GM12878 (cell line): ENCODE data around the gene OR5T3. TPM values are rescaled to one million over a fixed set of nuclear protein-coding genes. Genes with fewer than 3 reads are reported as not detected.

Experiments
- JUND ChIP-seq: IDR thresholded peaks from 2 replicates; pipeline ENCODE4 v1.6.1; 2012; ENCODE audit warnings: low read depth, mild to moderate bottlenecking, low read length, improper control_type of control experiment, moderate library complexity
- NFYB ChIP-seq: IDR thresholded peaks from 2 replicates; pipeline ENCODE4 v1.6.1; 2011; ENCODE audit warnings: low read depth, mild to moderate bottlenecking, low read length, improper control_type of control experiment, moderate library complexity; ENCODE audit not compliant: insufficient read depth
- POU2F2 ChIP-seq: IDR thresholded peaks from 3 replicates; pipeline ENCODE4 v1.6.1; 2011; ENCODE audit warnings: low read depth, mild to moderate bottlenecking, low read length, borderline replicate concordance
- RCOR1 ChIP-seq: conservative IDR thresholded peaks from 2 replicates; pipeline ENCODE4 v1.6.1; 2012; ENCODE audit warnings: low read depth, low read length, improper control_type of control experiment
- RFX5 ChIP-seq: IDR thresholded peaks from 2 replicates; pipeline ENCODE4 v1.6.1; 2011; ENCODE audit warnings: low read depth, low read length, improper control_type of control experiment
- polyA plus RNA-seq, 11 experiments: library from polyadenylated mRNA; depleted of rRNA in 4 of 11; unstranded in 6 of 11; stranded (reverse) in 5 of 11; fragments of >200 nt; fragmentation: Nextera tagmentation in 4 of 11; fragmentation: Illumina TruSeq in 1 of 11; extraction: Ambion mirVana in 4 of 11; extraction: Trizol in 1 of 11; gene quantifications; 1 replicate in 1 of 11; 2 replicates in 10 of 11; pipeline versions ENCODE4 v1.2.1 to v1.2.3, GENCODE V29; 2011 to 2016; ENCODE audit warnings: inconsistent platforms in 2 of 11, missing spikeins in 2 of 11, low read depth in 1 of 11
- total RNA-seq, 4 experiments: library from RNA; depleted of rRNA in 3 of 4; stranded (reverse); fragments of >200 nt in 3 of 4; fragmentation: Illumina TruSeq in 1 of 4; extraction: Trizol in 1 of 4; gene quantifications; 2 replicates each; pipeline versions ENCODE4 v1.2.1 to v1.2.3, GENCODE V29; 2013 to 2021

The OR5T3 gene
- total and polyA plus RNA-seq, 10 of the 15 experiments (the other 5 are each of a cell fraction or from before 2014, with no cell fraction given) = not detected

GRCh38 chr11:56296898-56297297 lies 44.8 kb downstream of the OR5T3 start (continued):
- TF ChIP-seq RCOR1 (no peak), RFX5 (no peak), NFYB (no peak), POU2F2 (no peak), JUND (no peak)
- TF ChIP-seq, all 136 proteins: peak for 0

Other genes starting within 250 kb of the OR5T3 start
Only the 7 nearest of the 17 such genes appear.
- gene OR8K5, start 91.9 kb upstream of the OR5T3 start, total RNA-seq (2014; rRNA removed) = not detected in 2 replicates
- gene OR8K5, start 91.9 kb upstream of the OR5T3 start, total RNA-seq (2014; rRNA removed; fragmentation: Illumina TruSeq; extraction: Trizol) = not detected in 2 replicates
- not detected in 2 replicates for gene OR8K5, start 91.9 kb upstream of the OR5T3 start, total RNA-seq (2021)
- gene OR8K5, start 91.9 kb upstream of the OR5T3 start, polyA plus RNA-seq (2011; rRNA removed) = not detected in 2 replicates
- not detected in 2 replicates for gene OR8K5, start 91.9 kb upstream of the OR5T3 start, polyA plus RNA-seq (2014; fragmentation: Illumina TruSeq; extraction: Trizol)
- not detected for gene OR8K5, start 91.9 kb upstream of the OR5T3 start, polyA plus RNA-seq (2014; fragmentation: Nextera tagmentation; extraction: Ambion mirVana)
- gene OR8K5, start 91.9 kb upstream of the OR5T3 start, polyA plus RNA-seq (2014; rRNA removed) = not detected in 2 replicates
- gene OR8K5, start 91.9 kb upstream of the OR5T3 start, polyA plus RNA-seq (2016; fragmentation: Nextera tagmentation; extraction: Ambion mirVana) = not detected
- gene OR5J2, start 75.6 kb upstream of the OR5T3 start, total RNA-seq (2014; rRNA removed) = not detected in 2 replicates
- not detected in 2 replicates for gene OR5J2, start 75.6 kb upstream of the OR5T3 start, total RNA-seq (2014; rRNA removed; fragmentation: Illumina TruSeq; extraction: Trizol)
- gene OR5J2, start 75.6 kb upstream of the OR5T3 start, total RNA-seq (2021) = not detected in 2 replicates
- gene OR5J2, start 75.6 kb upstream of the OR5T3 start, polyA plus RNA-seq (2011; rRNA removed) = not detected in 2 replicates
- not detected in 2 replicates for gene OR5J2, start 75.6 kb upstream of the OR5T3 start, polyA plus RNA-seq (2014; fragmentation: Illumina TruSeq; extraction: Trizol)
- not detected for gene OR5J2, start 75.6 kb upstream of the OR5T3 start, polyA plus RNA-seq (2014; fragmentation: Nextera tagmentation; extraction: Ambion mirVana)
- not detected in 2 replicates for gene OR5J2, start 75.6 kb upstream of the OR5T3 start, polyA plus RNA-seq (2014; rRNA removed)
- not detected for gene OR5J2, start 75.6 kb upstream of the OR5T3 start, polyA plus RNA-seq (2016; fragmentation: Nextera tagmentation; extraction: Ambion mirVana)
- gene OR5T2, start 18.0 kb upstream of the OR5T3 start, total RNA-seq (2014; rRNA removed) = not detected in 2 replicates
- gene OR5T2, start 18.0 kb upstream of the OR5T3 start, total RNA-seq (2014; rRNA removed; fragmentation: Illumina TruSeq; extraction: Trizol) = not detected in 2 replicates
- gene OR5T2, start 18.0 kb upstream of the OR5T3 start, total RNA-seq (2021) = not detected in 2 replicates
- not detected in 2 replicates for gene OR5T2, start 18.0 kb upstream of the OR5T3 start, polyA plus RNA-seq (2011; rRNA removed)
- gene OR5T2, start 18.0 kb upstream of the OR5T3 start, polyA plus RNA-seq (2014; fragmentation: Illumina TruSeq; extraction: Trizol) = not detected in 2 replicates
- not detected for gene OR5T2, start 18.0 kb upstream of the OR5T3 start, polyA plus RNA-seq (2014; fragmentation: Nextera tagmentation; extraction: Ambion mirVana)
- not detected in 2 replicates for gene OR5T2, start 18.0 kb upstream of the OR5T3 start, polyA plus RNA-seq (2014; rRNA removed)
- gene OR5T2, start 18.0 kb upstream of the OR5T3 start, polyA plus RNA-seq (2016; fragmentation: Nextera tagmentation; extraction: Ambion mirVana) = not detected
- gene OR5T1, start 21.9 kb downstream of the OR5T3 start, total RNA-seq (2014; rRNA removed) = not detected in 2 replicates
- gene OR5T1, start 21.9 kb downstream of the OR5T3 start, total RNA-seq (2014; rRNA removed; fragmentation: Illumina TruSeq; extraction: Trizol) = not detected in 2 replicates
- gene OR5T1, start 21.9 kb downstream of the OR5T3 start, total RNA-seq (2021) = not detected in 2 replicates
- not detected in 2 replicates for gene OR5T1, start 21.9 kb downstream of the OR5T3 start, polyA plus RNA-seq (2011; rRNA removed)
- not detected in 2 replicates for gene OR5T1, start 21.9 kb downstream of the OR5T3 start, polyA plus RNA-seq (2014; fragmentation: Illumina TruSeq; extraction: Trizol)
- not detected for gene OR5T1, start 21.9 kb downstream of the OR5T3 start, polyA plus RNA-seq (2014; fragmentation: Nextera tagmentation; extraction: Ambion mirVana)
- not detected in 2 replicates for gene OR5T1, start 21.9 kb downstream of the OR5T3 start, polyA plus RNA-seq (2014; rRNA removed)
- gene OR5T1, start 21.9 kb downstream of the OR5T3 start, polyA plus RNA-seq (2016; fragmentation: Nextera tagmentation; extraction: Ambion mirVana) = not detected
- not detected in 2 replicates for gene OR8H1, start 40.0 kb downstream of the OR5T3 start, total RNA-seq (2014; rRNA removed)
- not detected in 2 replicates for gene OR8H1, start 40.0 kb downstream of the OR5T3 start, total RNA-seq (2014; rRNA removed; fragmentation: Illumina TruSeq; extraction: Trizol)
- not detected in 2 replicates for gene OR8H1, start 40.0 kb downstream of the OR5T3 start, total RNA-seq (2021)
- gene OR8H1, start 40.0 kb downstream of the OR5T3 start, polyA plus RNA-seq (2011; rRNA removed) = not detected in 2 replicates
- not detected in 2 replicates for gene OR8H1, start 40.0 kb downstream of the OR5T3 start, polyA plus RNA-seq (2014; fragmentation: Illumina TruSeq; extraction: Trizol)
- gene OR8H1, start 40.0 kb downstream of the OR5T3 start, polyA plus RNA-seq (2014; fragmentation: Nextera tagmentation; extraction: Ambion mirVana) = not detected
- gene OR8H1, start 40.0 kb downstream of the OR5T3 start, polyA plus RNA-seq (2014; rRNA removed) = not detected in 2 replicates
- not detected for gene OR8H1, start 40.0 kb downstream of the OR5T3 start, polyA plus RNA-seq (2016; fragmentation: Nextera tagmentation; extraction: Ambion mirVana)
- gene OR8K3, start 62.9 kb downstream of the OR5T3 start, total RNA-seq (2014; rRNA removed) = not detected in 2 replicates
- not detected in 2 replicates for gene OR8K3, start 62.9 kb downstream of the OR5T3 start, total RNA-seq (2014; rRNA removed; fragmentation: Illumina TruSeq; extraction: Trizol)
- gene OR8K3, start 62.9 kb downstream of the OR5T3 start, total RNA-seq (2021) = not detected in 2 replicates
- gene OR8K3, start 62.9 kb downstream of the OR5T3 start, polyA plus RNA-seq (2011; rRNA removed) = not detected in 2 replicates
- not detected in 2 replicates for gene OR8K3, start 62.9 kb downstream of the OR5T3 start, polyA plus RNA-seq (2014; fragmentation: Illumina TruSeq; extraction: Trizol)
- not detected for gene OR8K3, start 62.9 kb downstream of the OR5T3 start, polyA plus RNA-seq (2014; fragmentation: Nextera tagmentation; extraction: Ambion mirVana)
- gene OR8K3, start 62.9 kb downstream of the OR5T3 start, polyA plus RNA-seq (2014; rRNA removed) = not detected in 2 replicates
- not detected for gene OR8K3, start 62.9 kb downstream of the OR5T3 start, polyA plus RNA-seq (2016; fragmentation: Nextera tagmentation; extraction: Ambion mirVana)
- not detected in 2 replicates for gene OR8K1, start 93.8 kb downstream of the OR5T3 start, total RNA-seq (2014; rRNA removed)
- not detected in 2 replicates for gene OR8K1, start 93.8 kb downstream of the OR5T3 start, total RNA-seq (2014; rRNA removed; fragmentation: Illumina TruSeq; extraction: Trizol)
- gene OR8K1, start 93.8 kb downstream of the OR5T3 start, total RNA-seq (2021) = not detected in 2 replicates
- not detected in 2 replicates for gene OR8K1, start 93.8 kb downstream of the OR5T3 start, polyA plus RNA-seq (2011; rRNA removed)
- not detected in 2 replicates for gene OR8K1, start 93.8 kb downstream of the OR5T3 start, polyA plus RNA-seq (2014; fragmentation: Illumina TruSeq; extraction: Trizol)
- gene OR8K1, start 93.8 kb downstream of the OR5T3 start, polyA plus RNA-seq (2014; fragmentation: Nextera tagmentation; extraction: Ambion mirVana) = not detected
- gene OR8K1, start 93.8 kb downstream of the OR5T3 start, polyA plus RNA-seq (2014; rRNA removed) = not detected in 2 replicates
- gene OR8K1, start 93.8 kb downstream of the OR5T3 start, polyA plus RNA-seq (2016; fragmentation: Nextera tagmentation; extraction: Ambion mirVana) = not detected